ENCODE results near the gene ARID3B.

ARID3B gene

DNA sequence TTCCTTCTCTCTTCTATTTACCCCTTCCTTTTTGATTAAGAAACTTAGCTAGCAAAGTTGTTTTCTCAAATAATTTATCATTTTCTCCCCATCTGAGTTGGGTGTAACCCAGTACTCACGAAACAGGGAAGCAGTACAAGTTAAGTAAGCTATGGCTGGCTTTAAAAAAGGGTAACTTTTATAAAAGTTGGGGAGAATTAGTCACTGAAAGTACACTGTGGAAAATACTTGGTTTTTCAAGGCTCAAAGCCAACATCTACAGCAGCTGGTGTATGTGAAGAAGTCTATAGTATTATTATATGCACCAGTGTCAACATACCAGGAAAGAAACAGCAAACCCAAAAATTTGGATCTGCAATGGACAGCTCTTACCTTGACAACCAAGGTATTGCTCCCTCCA, 100.1 kb downstream of the ARID3B start:
- H3K27me3 Mint-ChIP-seq: no peaks in the 10 kb centered on the region
- H3K4me1 Mint-ChIP-seq (ENCODE audit: low read depth): peaks cover 12% of the 10 kb centered on the region
- H3K9me3 Mint-ChIP-seq: no peaks in the 10 kb centered on the region
- H3K4me3 Mint-ChIP-seq: no peak overlapping the region
- peaks cover 25% of the 10 kb centered on the region for H3K36me3 Mint-ChIP-seq (ENCODE audit: low read depth)
- H3K27ac Mint-ChIP-seq: peak overlapping the region; percentile 51

DNA sequence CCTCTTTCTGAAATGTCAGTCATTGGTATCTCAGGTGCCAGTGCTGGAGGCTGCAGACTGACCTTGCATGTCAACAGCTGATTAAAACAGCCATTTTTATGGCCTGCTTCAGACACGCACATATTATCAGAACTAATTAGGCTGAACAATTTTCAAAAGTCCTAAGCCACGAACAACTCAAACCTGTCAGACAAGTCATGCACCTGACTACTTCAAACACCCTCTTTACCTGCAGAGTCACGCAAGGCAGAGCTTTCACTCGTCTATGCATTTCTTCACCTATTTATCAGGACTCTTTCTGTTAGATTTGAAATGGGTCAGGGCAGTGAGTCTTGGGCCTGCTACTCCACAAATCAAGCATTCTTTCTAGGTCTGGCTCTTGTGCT, 101.3 kb downstream of the ARID3B start:
- H3K9me3 Mint-ChIP-seq: no peaks in the 10 kb centered on the region
- no peak overlapping the region for H3K4me3 Mint-ChIP-seq
- H3K4me1 Mint-ChIP-seq (ENCODE audit: low read depth): peaks cover 12% of the 10 kb centered on the region
- no peaks in the 10 kb centered on the region for H3K27me3 Mint-ChIP-seq
- H3K36me3 Mint-ChIP-seq (ENCODE audit: low read depth): peaks cover 29% of the 10 kb centered on the region
- no peak overlapping the region for H3K27ac Mint-ChIP-seq

DNA sequence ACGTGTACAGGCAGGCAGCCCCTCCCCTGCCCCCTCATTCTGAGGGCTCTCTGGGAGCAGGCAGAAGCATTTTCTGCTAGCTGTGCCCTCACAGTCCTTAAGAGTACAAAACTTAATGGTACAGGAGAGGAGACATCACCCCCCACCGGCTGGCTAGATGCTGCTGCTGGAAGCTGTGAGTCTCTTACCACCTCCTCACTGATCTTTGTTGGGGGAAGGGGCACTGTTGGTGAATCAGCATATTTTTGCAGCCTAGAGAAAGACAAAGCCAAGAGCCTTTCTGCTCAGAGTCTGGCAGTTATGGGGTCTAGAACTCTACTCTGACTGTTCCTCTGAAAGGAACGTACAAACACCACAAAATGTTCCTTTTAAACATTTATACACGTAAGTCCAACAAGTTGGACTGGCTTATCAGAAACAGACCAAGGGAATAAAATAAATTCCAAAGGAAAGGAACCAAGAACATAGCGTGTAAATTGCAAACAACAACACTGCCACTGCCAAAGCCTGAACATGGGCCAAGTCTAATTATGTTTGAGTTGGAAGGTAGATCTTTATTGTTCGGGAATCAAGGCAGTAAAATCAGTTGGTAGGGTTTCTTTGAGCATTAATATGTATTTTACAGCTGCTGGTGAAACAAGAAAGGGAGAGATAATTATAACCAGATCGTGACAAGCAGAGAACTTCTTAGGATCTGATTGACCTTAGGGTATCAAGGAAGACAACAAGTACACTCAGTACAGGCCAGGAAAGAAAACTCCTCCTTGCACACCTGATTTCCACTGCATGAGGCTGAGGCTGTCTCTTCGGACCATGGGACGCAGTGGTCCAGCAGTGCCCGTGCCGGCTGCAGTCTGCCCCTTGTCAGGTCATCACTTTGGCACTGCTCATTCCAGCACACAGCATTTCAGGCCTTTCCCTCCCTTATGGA, 102.0 kb downstream of the ARID3B start:
- peaks cover 25% of the 10 kb centered on the region for H3K36me3 Mint-ChIP-seq (ENCODE audit: low read depth)
- no peaks in the 10 kb centered on the region for H3K9me3 Mint-ChIP-seq
- no peak overlapping the region for H3K4me3 Mint-ChIP-seq
- no peak overlapping the region for H3K27ac Mint-ChIP-seq
- peaks cover 12% of the 10 kb centered on the region for H3K4me1 Mint-ChIP-seq (ENCODE audit: low read depth)
- H3K27me3 Mint-ChIP-seq: no peaks in the 10 kb centered on the region

DNA sequence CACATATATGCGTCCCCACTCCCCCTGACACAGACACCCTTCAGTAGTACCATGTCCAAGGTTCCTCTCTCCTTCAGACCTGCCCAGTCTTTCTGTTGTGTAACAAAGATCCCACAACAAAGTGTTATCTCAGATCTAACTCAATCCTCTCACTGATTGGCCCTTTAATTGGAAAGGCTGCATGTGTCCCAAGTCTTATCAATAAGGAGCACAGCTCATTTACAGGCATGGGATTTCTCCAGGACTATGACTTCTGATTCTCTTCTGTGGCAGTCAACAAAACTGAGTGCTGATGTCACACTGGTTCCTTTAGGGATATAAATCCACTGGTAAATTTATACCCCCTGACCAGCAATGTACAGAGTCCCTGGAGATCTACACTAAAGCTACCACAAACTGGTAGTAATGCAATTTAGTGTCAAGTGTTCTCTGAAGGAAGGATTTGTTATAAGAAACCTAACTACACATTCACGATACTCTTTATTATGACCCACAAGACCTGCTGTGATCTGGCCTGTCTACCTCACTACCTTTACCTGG, 102.7 kb downstream of the ARID3B start:
- Mint-ChIP-seq H3K4me1 (ENCODE audit: low read depth) (peaks cover 12% of the 10 kb centered on the region), H3K27ac (no peak overlapping the region), H3K36me3 (ENCODE audit: low read depth) (peaks cover 23% of the 10 kb centered on the region), H3K4me3 (no peak overlapping the region), H3K9me3 (no peaks in the 10 kb centered on the region), H3K27me3 (no peaks in the 10 kb centered on the region)

DNA sequence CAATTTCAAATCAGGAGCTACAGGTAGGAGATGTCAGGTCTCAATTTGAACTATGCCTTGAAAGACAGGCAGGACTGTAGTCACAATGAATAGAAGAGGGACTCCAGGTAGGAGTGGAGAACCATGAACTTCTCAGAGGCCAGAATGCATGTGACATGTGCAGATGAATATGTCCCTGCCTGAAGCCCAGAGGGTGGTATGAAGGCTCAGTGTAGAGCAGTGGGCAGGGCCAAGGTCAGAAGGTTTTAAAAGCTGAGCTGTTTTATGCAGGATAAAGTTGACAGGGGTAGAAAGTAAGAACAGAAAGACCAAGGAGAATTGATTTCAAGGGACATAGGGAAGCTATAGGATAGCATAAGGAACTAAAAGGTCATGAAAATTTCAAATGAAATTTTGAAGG, 105.5 kb downstream of the ARID3B start:
- no peaks in the 10 kb centered on the region for H3K27me3 Mint-ChIP-seq
- peaks cover 18% of the 10 kb centered on the region for H3K36me3 Mint-ChIP-seq (ENCODE audit: low read depth)
- H3K9me3 Mint-ChIP-seq: no peaks in the 10 kb centered on the region
- peaks cover 6% of the 10 kb centered on the region for H3K4me1 Mint-ChIP-seq (ENCODE audit: low read depth)
- H3K4me3 Mint-ChIP-seq: no peak overlapping the region
- no peak overlapping the region for H3K27ac Mint-ChIP-seq
